Choroid plexus epithelial cell (primary cell): Measurements from ENCODE around the gene VTCN1.
"Not testable (repeated sequence)": the region's sequence is repeated elsewhere in the genome, so short reads cannot be mapped to it uniquely, and the experiment has no call there.

Experiments used
- DNase-seq: peaks from one replicate; pipeline ENCODE4 v3.0.0-alpha.2; 2010; ENCODE audit warnings: low read depth
- H3K4me3 ChIP-seq: 2 replicates; pipeline ENCODE4 v1.5.1; 2011; ENCODE audit warnings: low read depth, mild to moderate bottlenecking, control low read depth, low read length, moderate library complexity
- CTCF ChIP-seq: conservative IDR thresholded peaks from 2 replicates; pipeline ENCODE4 v1.5.1; 2011; ENCODE audit warnings: low read depth, mild to moderate bottlenecking, control low read depth, inconsistent platforms, low read length, moderate library complexity

The VTCN1 gene

GRCh38 chr1:117161887-117162286 is 48.8 kb downstream of the VTCN1 start:
- no peak overlapping the region for H3K4me3 ChIP-seq
- DNase-seq = no peak
- no peak for TF ChIP-seq CTCF

GRCh38 chr1:117151305-117151704 is 59.4 kb downstream of the VTCN1 start:
- DNase-seq, H3K4me3 ChIP-seq: not testable (repeated sequence)

- no peak overlapping the region for H3K4me3 ChIP-seq
- DNase-seq = peak; percentile 57
- no peak for TF ChIP-seq CTCF
Observed at GRCh38 chr1:117150316-117150715, 60.4 kb downstream of the VTCN1 start.

- peak; percentile 46 for DNase-seq
- no peak for TF ChIP-seq CTCF
- no peak overlapping the region for H3K4me3 ChIP-seq
Observed at GRCh38 chr1:117147856-117148588, 62.7 kb downstream of the VTCN1 start.

- DNase-seq = no peak
- no peak for TF ChIP-seq CTCF
- no peak overlapping the region for H3K4me3 ChIP-seq
Observed at GRCh38 chr1:117147341-117147831, 63.3 kb downstream of the VTCN1 start.

GRCh38 chr1:117146575-117147340 is 64.0 kb downstream of the VTCN1 start:
- TF ChIP-seq CTCF = no peak
- no peak overlapping the region for H3K4me3 ChIP-seq
- DNase-seq = peak; percentile 91

- H3K4me3 ChIP-seq = no peak overlapping the region
- no peak for TF ChIP-seq CTCF
- no peak for DNase-seq
Observed at GRCh38 chr1:117146072-117146471, 64.7 kb downstream of the VTCN1 start.
